Uterus (tissue), 4 donors: ENCODE results near the gene PKNOX2. TPM values are rescaled to one million over a fixed set of nuclear protein-coding genes. Genes with fewer than 3 reads are reported as not detected.

Experiments
- DNase-seq, 2 donors: peaks; one replicate each; pipeline ENCODE4 v3.0.0-alpha.2; 2019 to 2020
- H3K27ac ChIP-seq, 2 donors: fragments of 200-600 bp; sonication (generic); 1 replicate in 1 of 2; 2 replicates in 1 of 2; pipeline ENCODE4 v1.5.1; 2016 to 2018
- H3K27me3 ChIP-seq, 2 donors: fragments of 200-600 bp; sonication (generic); one replicate each; pipeline ENCODE4 v1.5.1; 2018 to 2019; ENCODE audit warnings: control low read depth in 1 of 2
- H3K36me3 ChIP-seq, 2 donors: fragments of 200-600 bp; sonication (generic); one replicate each; pipeline ENCODE4 v1.5.1; 2019; ENCODE audit warnings: control low read depth in 1 of 2
- H3K4me1 ChIP-seq, 2 donors: fragments of 200-600 bp; sonication (generic); one replicate each; pipeline ENCODE4 v1.5.1; 2018 to 2019; ENCODE audit warnings: control low read depth in 1 of 2
- H3K4me3 ChIP-seq, 2 donors: fragments of 200-600 bp; sonication (generic); 1 replicate in 1 of 2; 2 replicates in 1 of 2; pipeline ENCODE4 v1.5.1; 2018 to 2019; ENCODE audit warnings: mild to moderate bottlenecking in 1 of 2
- H3K9me3 ChIP-seq, 2 donors: fragments of 200-600 bp; sonication (generic); one replicate each; pipeline ENCODE4 v1.5.1; 2019; ENCODE audit warnings: control low read depth in 1 of 2
- POLR2A ChIP-seq, 2 donors: fragments of 450-650 bp; IDR thresholded peaks; one replicate each; pipeline ENCODE4 v1.6.1; 2016; ENCODE audit warnings: antibody characterized with exemption in 2 of 2, mild to moderate bottlenecking in 1 of 2, moderate library complexity in 1 of 2
- intact Hi-C: fragments of 100-400 bp; cut with DNase I; formaldehyde crosslinking; loops from one replicate; pipeline ENCODE4 v1.15.1; 2023; ENCODE audit warnings: low total_unique reads
- total RNA-seq, 4 donors: library from RNA; depleted of rRNA in 3 of 4; stranded (reverse); fragments of >200 nt in 3 of 4; gene quantifications; one replicate each; pipeline versions ENCODE4 v1.1.0 to v1.2.4, GENCODE V29; 2014 to 2023
- TF ChIP-seq, protein P1 (sequence below), 4 experiments: fragments of 200-600 bp in 2 of 4; fragments of 450-650 bp in 2 of 4; sonication (generic) in 2 of 4; IDR thresholded peaks; one replicate each; pipeline ENCODE4 v1.5.1; 2016 to 2019; ENCODE audit warnings: antibody characterized with exemption in 4 of 4, mild to moderate bottlenecking in 2 of 4, moderate library complexity in 1 of 4
- donor health status: DM: yes; HTN: yes; CAD: no.

Gene PKNOX2
- total RNA-seq, 4 donors from 2014 or later = 0.29 to 22.7 (median 3.3) TPM

DNA sequence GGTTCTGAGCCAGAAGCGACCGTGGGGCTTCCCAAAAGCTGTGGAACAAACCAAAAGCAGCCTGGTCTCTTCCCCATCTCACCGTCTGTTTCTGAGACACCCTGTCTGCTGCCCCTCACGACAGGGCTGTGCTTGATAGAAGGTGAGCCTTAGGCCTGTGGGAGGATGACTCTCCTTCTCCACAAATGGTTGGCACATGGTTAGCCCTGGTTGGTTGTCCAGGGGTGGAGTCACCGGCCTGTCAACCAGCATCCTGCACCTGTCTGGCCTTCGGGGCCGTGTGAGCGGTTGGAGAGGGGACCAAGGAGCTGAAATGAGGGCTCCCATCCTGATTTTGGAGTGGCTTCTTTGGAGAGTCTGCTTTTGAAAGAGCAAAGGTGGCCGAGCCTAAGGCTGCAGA, 135.3 kb downstream of the PKNOX2 start:
- DNase-seq = no peak
- TF ChIP-seq POLR2A (IDR thresholded peaks at IDR 0.05) = no peak
- TF ChIP-seq, protein P1, sequence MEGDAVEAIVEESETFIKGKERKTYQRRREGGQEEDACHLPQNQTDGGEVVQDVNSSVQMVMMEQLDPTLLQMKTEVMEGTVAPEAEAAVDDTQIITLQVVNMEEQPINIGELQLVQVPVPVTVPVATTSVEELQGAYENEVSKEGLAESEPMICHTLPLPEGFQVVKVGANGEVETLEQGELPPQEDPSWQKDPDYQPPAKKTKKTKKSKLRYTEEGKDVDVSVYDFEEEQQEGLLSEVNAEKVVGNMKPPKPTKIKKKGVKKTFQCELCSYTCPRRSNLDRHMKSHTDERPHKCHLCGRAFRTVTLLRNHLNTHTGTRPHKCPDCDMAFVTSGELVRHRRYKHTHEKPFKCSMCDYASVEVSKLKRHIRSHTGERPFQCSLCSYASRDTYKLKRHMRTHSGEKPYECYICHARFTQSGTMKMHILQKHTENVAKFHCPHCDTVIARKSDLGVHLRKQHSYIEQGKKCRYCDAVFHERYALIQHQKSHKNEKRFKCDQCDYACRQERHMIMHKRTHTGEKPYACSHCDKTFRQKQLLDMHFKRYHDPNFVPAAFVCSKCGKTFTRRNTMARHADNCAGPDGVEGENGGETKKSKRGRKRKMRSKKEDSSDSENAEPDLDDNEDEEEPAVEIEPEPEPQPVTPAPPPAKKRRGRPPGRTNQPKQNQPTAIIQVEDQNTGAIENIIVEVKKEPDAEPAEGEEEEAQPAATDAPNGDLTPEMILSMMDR (IDR thresholded peaks at IDR 0.05) = no peak
- Histone ChIP-seq H3K4me3 (no peak overlapping the region), H3K27ac (no peak overlapping the region), H3K27me3 (no peaks in the 10 kb centered on the region), H3K9me3 (no peaks in the 10 kb centered on the region), H3K36me3 (no peaks in the 10 kb centered on the region), H3K4me1 (peaks cover 0 to 7% of the 10 kb centered on the region in 2 donors)
- intact Hi-C loops = no loop called here

DNA sequence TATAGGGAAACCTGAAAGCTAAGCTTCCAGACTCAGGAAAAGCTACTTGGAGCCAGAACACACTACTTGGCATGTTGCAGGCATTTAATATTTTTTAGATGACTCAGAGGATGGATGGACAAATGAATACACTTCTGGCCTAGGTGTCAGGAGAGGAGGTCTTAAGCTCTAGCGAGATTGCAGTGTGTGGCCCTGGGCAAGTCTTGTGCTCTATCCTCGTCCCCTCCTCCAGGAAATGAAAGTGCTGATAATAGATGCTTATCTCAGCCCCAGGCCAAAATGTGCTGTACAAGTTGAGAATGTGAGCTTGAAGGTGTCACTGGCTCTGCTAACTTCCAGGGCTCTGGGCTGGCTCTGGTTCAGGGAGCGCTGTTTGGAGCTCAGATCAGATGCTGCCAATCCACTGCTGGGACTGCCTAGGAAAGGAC, 136.3 kb downstream of the PKNOX2 start:
- H3K4me1 ChIP-seq = peaks cover 0 to 7% of the 10 kb centered on the region in 2 donors
- no peaks in the 10 kb centered on the region for H3K9me3 ChIP-seq
- no peaks in the 10 kb centered on the region for H3K27me3 ChIP-seq
- TF ChIP-seq, protein P1 (IDR thresholded peaks at IDR 0.05) = no peak
- no peak for TF ChIP-seq POLR2A (IDR thresholded peaks at IDR 0.05)
- no peak for DNase-seq
- no peak overlapping the region for H3K27ac ChIP-seq
- intact Hi-C loops = no loop called here
- H3K36me3 ChIP-seq = no peaks in the 10 kb centered on the region
- H3K4me3 ChIP-seq = no peak overlapping the region

DNA sequence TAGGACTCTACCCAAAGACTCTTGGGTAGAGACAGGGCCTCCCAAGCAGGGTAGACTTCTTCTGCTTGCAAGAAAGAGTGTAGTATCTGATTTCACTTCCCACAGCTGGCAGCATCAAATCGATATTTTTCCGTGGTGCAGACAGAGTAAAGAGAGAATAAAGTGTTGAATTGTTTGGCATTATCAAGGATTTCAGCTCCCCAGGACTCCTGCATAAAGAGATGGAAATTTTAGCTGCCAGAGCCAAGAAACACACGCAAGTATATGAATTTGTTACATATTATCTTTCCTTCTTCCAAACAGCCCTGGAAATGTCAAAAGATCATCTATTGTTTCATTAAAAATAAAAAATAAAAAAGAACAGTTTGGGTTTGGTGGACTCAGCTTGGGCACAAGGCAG, 136.8 kb downstream of the PKNOX2 start:
- no peaks in the 10 kb centered on the region for H3K9me3 ChIP-seq
- peaks cover 0 to 7% of the 10 kb centered on the region in 2 donors for H3K4me1 ChIP-seq
- H3K27me3 ChIP-seq = no peaks in the 10 kb centered on the region
- H3K27ac ChIP-seq = no peak overlapping the region
- no peaks in the 10 kb centered on the region for H3K36me3 ChIP-seq
- intact Hi-C loops = no loop called here
- no peak overlapping the region for H3K4me3 ChIP-seq
- TF ChIP-seq POLR2A (IDR thresholded peaks at IDR 0.05) = no peak
- TF ChIP-seq, protein P1 (IDR thresholded peaks at IDR 0.05) = no peak
- DNase-seq = no peak

DNA sequence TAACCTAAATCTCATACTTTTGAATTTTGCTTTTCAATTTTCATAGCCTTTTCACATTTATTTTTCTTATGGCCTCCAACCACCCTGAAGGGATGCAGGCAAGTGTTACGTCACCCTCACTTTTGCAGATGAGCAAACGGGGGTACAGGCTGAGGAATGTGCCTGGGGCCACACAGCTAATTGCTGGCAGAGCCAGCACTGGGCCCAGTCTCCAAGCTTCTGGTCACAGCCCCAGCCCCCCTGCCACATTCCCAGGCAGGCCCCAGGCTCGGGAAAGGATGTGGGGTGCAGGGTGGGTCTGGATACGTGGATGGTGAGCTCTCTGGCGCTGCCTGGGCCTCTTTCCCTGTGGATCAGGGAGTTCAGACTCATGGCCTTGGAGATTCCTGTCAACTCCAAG, 138.6 kb downstream of the PKNOX2 start:
- H3K27me3 ChIP-seq = no peaks in the 10 kb centered on the region
- no peak for TF ChIP-seq POLR2A (IDR thresholded peaks at IDR 0.05)
- TF ChIP-seq, protein P1 (IDR thresholded peaks at IDR 0.05) = no peak
- DNase-seq = no peak
- H3K9me3 ChIP-seq = no peaks in the 10 kb centered on the region
- no peak overlapping the region for H3K4me3 ChIP-seq
- intact Hi-C loops = no loop called here
- no peak overlapping the region for H3K27ac ChIP-seq
- H3K4me1 ChIP-seq = peaks cover 0 to 7% of the 10 kb centered on the region in 2 donors
- no peaks in the 10 kb centered on the region for H3K36me3 ChIP-seq

DNA sequence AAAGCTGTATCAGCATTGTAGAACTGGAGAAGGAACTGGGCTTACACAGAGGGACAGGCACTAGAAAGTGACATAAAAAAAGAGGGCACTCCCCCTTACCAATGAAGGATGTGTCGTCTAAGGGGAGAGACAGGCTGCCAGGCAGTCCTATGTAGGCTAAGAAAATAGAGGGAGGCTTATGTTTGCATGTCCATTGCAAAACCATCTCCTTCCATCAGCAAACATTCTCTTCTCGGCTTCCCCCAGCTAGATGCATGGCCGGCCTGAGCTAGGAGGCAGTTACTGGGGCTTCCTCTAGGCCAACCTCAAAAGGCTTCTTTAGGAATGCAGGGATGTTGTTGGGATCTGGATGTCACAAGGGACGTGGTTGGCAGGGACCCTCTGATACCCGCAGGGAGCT, 139.1 kb downstream of the PKNOX2 start:
- Histone ChIP-seq H3K27me3 (no peaks in the 10 kb centered on the region), H3K27ac (no peak overlapping the region), H3K4me1 (peaks cover 0 to 7% of the 10 kb centered on the region in 2 donors), H3K9me3 (no peaks in the 10 kb centered on the region), H3K4me3 (no peak overlapping the region), H3K36me3 (no peaks in the 10 kb centered on the region)
- no peak for DNase-seq
- intact Hi-C loops = no loop called here
- TF ChIP-seq POLR2A (IDR thresholded peaks at IDR 0.05) = no peak
- TF ChIP-seq, protein P1 (IDR thresholded peaks at IDR 0.05) = no peak
